HG02571 (cell line): Measurements from ENCODE around the gene WDR89.
A peak's percentile ranks its signal among the peaks of the same experiment; 100 is the strongest.
"Not testable (repeated sequence)": the region's sequence is repeated elsewhere in the genome, so short reads cannot be mapped to it uniquely, and the experiment has no call there.

Experiments
- ATAC-seq: cut with Tn5 transposase; IDR thresholded peaks from one replicate; pipeline ENCODE4 v1.9.1; 2021; ENCODE audit warnings: mild to moderate bottlenecking, moderate library complexity; ENCODE audit not compliant: unreplicated experiment

Gene WDR89

DNA sequence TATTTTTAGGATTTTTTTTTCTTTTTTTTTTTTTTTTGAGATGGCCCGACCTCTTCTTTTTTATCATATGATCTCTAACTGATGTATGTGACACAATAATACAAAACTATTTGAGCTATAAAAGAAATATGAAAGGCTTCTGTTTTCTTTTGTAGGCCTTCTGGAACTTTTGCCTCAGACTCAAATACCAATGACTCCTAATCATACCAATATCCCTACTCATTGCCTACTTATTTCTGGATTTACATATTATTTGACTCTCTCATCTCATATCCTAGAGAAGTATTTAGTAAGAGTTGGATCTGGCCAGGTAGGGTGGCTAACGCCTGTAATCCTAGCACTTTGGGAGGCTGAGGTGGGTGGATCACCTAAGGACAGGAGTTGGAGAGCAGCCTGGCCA is 12.7 kb upstream of the WDR89 start:
- ATAC-seq: no peak

DNA sequence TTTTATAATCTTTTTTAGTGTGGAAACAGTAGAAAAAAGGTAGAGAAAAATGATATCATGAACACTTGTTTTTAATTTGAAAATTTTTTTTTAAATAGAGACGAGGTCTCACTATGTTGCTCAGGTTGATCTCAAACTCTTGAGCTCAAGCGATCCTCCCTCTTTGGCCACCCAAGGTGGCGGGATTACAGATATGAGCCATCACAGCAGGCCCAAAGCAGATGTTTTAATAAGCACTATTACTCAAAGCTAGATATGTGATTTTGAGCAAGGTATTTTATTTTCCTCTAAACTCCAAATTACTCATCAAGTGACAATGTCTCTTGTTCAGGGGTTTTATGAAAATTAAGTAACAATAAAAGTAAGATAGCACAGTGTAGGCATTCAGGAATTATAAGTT is 10.7 kb upstream of the WDR89 start:
- no peak for ATAC-seq

DNA sequence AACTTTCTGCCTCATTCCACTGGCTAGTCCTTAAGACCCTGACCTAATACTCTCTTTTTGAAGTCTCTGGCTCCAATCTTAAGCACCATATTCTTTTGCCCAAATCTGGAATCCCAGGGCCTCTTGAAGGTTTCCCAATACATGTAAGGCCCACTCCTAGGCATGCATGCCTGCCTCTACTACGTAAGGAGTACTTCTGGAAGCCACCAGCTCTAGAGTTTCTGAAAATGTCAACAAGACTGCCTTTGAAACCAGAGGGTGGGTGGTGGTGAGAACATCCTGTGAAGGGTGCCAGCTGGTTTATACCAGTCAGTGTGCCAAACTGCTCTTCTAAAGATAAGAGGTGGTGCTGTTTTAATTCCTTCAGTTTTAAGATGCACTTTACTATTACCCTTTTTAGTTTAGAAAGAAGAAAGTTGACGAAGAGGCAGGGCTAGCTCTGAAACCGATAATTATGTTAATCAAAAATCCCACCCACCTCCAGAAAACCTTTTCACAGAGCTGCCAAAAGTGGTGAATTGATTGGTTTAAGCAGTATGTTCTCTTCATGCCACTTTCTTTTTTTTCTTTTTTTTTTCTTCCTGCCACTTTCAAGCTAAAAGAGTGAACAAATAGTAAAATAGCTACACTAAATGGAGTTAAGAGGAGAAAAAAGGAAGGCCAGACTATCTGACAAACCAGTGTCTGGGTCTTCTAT is 8.7 kb upstream of the WDR89 start:
- no peak for ATAC-seq

DNA sequence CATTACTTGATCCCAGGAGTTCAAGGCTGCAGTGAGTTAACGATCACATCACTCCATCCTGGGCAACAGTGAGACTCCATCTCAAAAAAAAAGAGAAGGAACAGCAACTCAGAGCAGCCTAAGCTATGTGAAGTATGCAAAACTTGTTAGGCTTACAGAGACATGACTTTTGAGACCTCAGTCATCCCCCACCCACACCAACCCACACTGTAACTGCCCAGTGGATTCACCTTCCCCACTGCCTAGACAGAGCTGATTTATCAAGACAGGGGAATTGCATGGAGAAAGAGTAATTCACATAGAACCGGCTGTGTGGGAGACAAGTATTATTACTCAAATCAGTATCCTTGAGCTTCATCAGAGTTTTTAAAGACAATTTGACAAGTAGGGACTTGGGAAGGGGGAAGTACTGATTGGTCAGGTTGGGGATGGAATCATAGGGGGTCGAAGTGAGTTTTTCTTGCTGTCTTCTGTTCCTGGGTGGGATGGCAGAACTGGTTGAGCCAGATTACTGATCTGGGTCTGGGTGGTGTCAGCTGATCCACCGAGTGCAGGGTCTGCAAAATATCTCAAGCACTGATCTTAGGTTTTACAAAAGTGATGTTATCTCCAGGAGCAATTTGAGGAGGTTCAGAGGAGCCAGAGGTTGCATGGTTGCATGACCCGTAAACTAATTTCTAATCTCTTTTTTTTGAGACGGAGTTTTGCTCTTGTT is 6.2 kb upstream of the WDR89 start:
- no peak for ATAC-seq

DNA sequence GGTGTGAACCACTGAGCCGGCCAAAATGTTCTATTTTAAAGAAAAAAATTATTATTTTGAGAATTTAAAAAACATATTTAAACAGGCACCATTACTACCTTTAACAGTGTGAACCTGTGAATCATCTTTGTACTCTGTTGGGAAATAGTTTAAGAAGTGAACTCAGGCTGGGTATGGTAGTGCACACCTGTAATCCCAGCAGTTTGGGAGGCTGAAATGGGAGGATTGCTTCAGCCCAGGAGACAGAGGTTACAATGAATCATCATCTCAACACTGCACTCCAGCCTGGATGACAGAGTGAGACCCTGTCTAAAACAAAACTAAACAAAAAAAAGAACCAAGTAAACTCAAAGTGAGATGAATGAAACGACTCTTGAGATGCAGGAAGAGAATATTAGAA is 3.1 kb upstream of the WDR89 start:
- ATAC-seq: no peak

DNA sequence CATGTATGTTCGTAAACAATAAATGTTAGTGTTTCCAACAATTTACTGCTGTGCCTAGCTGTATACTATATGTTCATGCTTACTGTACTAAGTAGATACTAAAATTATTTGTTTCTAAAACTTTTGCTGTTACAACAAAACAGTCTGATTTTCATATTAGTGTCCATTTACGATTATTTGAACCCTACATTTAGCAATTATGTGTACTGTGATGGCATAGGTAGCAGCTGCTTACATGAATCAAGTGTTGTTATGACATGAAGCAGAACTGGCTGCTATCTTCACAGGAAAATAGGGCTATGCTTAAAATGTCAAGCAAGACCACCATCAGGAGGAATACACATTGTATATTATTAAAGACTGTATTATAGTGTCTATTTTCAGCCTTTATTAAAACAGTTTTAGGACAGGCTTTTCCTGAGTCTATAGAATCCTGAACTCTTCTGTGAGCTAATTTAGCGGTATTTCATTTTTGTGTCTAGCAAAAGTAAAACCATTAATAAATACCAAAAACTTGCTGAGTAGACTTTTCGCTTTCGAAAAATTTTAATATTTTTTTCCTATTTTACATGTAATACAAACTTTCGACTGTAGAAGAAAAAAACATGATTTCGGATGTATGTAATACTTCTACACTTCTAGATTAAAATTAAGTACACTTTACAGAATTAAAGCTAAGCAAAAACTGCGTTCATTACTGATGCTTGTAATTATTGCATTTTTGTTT is 1.1 kb upstream of the WDR89 start:
- ATAC-seq: no peak

DNA sequence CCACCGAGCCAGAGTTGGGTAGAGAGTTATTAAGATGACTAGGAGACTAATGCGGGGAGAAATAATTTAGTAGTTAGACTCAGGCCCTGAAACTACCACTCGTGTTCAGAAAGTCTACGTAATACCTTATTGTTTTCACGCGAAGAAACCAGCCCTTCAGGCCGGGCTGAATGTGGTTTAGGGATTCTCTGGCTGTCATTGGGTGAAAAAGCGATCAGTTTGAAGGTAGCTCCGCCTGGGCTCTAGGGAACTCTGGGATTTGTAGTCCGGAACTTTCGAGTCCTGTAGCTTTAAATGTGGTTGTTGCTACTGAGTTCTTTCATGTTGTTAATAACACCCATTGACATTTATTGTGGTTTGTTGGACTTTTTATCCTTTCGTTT is 549 bp upstream of the WDR89 start:
- ATAC-seq: peak; percentile 55

DNA sequence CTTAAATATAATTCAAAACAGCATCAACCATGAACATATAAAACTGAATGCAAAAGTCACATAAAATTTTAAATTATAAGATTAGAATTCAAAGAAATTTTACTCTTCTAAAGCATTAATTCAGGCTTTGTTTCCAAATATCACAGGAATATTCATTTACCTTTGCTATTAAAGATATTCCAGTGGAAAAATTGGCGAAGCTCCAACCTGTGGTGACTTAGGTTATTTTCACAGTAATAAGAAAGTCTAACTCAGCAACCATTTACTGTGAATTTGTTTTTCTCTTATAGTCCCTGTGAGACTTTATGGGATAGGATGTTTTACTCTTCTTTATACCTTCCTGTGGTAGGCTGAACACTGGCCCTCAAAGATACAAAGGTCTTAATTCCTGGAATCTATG is 3.2 kb downstream of the WDR89 start:
- no peak for ATAC-seq

DNA sequence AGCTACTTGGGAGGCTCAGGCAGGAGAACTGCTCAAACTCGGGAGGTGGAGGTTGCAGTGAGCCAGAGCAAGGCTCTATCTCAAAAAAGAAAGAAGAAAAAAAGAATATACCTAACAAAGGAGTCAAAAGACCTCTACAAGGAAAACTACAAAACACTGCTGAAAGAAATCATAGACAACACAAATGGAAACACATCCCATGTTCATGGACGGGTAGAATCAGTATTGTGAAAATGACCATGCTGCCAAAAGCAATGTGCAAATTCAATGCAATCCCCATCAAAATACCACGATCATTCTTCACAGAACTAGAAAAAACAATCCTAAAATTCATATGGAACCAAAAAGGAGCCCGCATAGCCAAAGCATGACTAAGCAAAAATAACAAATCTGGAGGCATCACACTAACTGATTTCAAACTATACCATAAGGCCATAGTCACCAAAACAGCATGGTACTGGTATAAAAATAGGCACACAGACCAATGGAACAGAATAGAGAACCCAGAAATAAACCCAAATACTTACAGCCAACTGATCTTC is 5.5 kb downstream of the WDR89 start:
- not testable (repeated sequence) for ATAC-seq

DNA sequence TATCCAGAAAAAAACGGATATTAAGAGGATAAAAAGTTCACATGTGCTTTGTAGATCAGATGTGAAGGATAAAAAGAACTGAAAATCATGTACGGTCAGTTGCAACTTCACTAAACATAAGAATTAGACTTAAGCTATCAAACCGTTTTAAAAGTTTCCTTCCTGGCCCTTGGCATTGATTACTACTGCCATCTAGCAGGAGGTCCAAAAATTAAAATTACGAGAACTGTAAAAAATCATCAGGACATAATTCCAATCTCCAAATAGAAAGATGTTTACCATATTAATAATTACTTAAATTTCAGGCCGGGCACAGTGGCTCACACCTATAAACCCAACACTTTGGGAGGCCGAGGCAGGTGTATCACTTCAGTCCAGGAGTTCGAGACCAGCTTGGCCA is 7.9 kb downstream of the WDR89 start:
- ATAC-seq: no peak

DNA sequence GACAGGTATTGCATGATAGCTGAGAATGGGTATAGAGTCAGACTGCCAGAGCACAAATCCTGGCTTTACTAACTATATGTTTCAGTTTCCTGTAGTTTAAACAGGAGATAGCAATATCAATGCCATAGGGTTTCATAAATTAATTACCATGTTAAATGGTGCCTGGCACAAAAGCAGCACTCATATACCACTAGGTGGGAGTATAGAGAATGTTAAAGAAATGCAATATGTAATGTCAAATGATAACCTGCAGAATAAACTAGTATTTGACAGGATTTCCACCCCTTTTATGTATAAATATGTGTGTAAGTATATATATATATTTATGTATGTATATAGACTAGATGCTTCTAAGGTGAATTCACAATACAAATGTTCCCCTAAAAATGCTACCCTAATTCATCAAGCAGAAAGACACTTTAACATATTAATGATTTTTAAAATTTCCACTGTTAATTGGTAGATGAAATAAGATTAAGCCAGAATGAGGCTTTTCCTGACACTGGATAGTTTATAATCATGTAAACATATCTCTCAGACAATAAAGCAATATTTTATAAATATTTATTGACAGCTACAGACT is 8.6 kb downstream of the WDR89 start:
- no peak for ATAC-seq

DNA sequence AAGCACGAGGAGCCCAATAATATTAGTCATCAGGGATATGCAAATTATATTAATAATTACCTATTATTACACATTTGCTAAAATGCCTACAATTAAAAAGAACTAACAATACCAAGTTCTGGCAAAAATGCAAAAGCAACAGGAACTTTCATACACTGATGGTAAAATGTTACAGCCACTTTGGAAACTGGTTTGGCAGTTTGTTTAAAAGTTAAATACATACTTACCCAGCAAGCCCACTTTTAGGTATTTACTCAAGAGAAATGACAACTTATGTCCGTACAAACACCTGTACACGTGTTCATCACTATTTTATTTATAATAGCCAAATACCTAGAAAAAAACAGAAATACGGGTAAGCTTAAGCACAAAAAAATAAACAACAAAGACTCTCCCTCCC is 17.0 kb downstream of the WDR89 start:
- ATAC-seq: no peak

DNA sequence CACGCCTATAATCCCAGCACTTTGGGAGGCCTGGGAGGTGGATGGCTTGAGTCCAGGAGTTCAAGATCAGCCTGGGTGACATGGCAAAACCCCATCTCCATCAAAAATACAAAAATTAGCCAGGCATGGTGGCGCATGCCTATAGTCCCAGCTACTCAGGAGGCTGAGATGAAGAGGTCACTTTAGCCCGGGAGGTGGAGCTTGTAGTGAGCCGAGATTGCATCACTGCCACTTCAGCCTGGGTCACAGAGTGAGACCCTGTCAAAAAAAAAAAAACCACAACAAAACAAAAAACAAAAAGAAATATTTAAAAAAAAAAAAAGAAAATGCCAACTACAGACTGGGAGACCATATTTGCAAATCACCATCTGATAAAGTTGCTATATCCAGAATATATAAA is 17.5 kb downstream of the WDR89 start:
- no peak for ATAC-seq

DNA sequence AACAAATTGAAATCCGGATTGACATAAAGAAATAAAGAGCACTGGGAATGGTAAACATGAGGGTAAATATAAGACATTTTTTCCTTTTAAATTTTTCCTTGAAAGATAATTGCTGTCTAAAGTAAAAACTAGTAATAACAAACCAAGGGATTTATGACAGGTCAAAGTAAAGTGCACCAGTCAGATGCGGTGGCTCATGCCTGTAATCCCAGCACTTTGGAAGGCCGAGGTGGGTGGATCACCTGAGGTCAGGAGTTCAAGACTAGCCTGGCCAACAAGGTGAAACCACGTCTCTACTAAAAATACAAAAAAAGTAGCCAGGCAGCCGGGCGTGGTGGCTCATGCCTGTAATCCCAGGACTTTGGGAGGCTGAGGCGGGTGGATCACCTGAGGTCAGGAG is 19.7 kb downstream of the WDR89 start:
- not testable (repeated sequence) for ATAC-seq

DNA sequence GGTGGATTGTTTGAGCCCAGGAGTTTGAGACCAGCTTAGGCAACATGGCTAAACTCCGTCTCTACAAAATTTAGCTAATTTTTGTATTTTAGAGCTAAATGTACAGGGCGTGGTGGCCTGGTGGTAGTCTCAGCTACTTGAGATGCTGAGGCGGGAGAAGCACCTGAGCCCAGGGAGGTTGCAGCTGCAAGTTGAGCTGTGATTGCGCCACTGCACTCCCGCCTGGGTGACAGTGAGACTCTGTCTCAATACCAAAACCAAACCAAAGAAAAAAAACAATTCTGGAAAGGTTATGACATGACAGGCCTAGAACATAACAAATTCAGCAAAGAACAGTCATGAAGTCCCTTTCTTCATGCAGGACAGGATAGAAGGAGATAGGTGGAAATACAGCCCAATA is 25.7 kb downstream of the WDR89 start:
- ATAC-seq: no peak

DNA sequence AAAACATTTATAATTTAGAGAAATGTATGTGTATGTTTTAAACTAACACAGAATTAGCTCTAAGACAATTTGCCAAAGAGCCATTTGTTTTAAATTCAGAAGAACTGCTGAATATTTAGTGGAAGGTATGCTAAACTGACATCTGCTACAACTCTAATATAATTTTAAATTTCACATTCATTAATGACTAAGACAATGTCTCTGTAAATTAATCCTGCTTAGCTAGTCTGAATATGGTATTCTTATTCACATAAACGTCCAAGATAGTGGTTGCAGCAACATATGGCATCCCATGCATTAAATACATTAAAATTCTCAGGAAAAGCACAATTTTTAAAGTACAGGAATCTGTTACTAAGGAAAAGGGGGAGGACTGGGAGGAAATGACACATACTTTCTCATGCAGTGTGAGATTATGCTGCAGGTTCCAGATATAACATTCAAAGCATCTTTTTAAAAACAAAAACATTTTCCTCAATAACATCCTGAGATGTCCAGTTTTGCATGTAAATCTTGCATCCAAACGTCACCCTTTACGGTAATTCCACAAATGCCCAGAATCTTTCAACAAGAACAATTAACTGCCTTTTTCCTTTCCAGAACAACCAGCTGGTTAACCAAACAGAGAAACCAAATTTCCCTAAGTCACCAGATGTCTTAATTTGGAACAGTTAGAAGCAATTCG is 26.9 kb downstream of the WDR89 start:
- no peak for ATAC-seq

DNA sequence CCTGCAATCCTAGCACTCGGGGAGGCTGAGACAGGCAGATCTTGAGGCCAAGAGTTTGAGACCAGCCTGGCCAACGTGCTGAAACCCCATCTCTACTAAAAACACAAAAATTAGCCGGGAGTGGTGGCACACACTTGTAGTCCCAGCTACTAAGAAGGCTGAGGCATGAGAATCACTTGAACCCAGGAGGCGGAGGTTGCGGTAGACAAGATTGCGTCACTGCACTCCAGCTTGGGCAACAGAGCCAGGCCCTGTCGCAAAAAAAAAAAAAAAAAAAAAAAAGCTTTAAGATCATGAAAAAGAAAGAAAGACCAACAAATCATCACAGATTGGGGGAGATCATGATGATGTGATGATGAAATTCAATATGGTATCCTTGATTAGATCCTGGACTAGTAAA is 30.6 kb downstream of the WDR89 start:
- no peak for ATAC-seq

DNA sequence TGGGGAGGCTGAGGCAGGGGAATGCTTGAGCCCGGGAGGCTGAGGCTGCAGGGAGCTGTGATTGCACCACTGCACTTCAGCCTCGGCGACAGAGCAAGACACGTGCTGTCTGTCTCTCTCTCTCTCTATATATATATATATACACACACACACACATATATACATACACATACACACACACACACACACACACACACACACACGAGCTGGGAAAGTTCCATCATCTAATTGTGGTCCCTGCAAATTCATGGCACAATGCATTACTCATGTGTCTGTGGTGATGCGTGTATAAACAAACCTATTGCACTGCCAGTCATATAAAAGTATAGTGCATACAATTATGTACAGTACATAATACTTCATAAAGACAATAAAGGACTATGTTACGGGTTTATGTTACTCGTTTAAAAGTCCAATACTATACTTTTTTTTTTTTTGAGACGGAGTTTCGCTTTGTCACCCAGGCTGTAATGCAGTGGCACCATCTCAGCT is 36.6 kb downstream of the WDR89 start:
- no peak for ATAC-seq

DNA sequence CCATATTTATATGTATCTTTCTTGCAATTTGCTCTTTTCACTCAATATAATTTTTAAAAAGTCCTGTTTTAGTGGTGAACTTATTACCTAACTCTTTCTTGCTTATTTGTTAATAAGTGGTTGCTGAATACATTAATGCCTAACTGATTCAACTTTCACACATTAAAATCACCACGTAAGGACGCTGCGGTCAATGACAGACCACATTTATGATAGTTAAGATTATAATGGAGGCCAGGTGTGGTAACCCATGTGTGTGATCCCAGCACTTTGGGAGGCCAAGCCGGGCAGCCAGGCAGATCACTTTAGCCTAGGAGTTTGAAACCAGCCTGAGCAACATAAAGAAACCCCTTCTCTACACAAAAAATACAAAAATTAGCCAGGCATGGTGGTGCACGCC is 37.0 kb downstream of the WDR89 start:
- ATAC-seq: no peak

DNA sequence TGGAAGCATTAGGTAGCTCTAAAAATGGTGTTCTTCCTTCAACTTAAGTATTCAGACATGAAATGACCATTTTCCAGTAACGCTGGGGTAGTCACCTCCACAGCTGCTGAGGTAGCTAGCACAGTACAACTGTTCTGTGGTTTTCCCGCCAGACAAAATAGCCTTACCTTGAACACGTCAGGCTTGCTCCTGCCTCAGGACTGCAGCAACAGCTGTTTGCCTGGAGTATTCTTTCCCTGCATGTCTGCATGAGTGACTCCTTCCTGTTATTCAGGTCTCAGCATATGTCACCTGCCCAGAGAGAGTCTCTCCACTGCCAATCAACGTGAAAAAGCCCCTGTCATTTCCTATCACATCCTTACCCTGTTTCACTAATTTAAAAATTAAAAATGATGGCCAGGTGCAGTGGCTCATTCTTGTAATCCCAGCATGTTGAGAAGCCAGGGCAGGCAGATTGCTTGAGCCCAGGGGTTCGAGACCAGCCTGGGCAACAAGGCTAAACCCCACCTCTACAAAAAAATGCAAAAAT is 37.9 kb downstream of the WDR89 start:
- ATAC-seq: no peak

DNA sequence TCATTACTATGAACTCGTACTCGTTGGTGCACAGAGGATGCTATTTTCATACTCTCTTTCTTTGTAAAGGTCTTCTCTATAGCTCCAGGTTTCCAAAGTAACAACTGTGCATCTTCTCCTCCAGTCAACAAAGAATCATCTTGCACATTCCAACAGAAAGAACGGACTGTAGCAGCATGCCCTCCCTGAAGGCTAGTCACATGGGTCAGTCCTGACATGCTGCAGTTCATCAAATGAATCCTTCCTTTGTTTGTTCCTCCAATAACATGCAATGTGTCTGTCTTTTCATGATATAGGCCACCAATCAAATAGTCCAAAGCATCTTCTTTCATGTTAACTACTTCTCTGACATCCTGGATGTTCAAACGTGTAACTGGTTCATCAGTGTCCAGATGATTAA is 42.9 kb downstream of the WDR89 start:
- no peak for ATAC-seq
